ENCODE data around the gene CD244.

CD244 gene

GRCh38 chr1:160801836-160802580 lies 60.7 kb downstream of the CD244 start:
- in situ Hi-C loops (cut with MboI; ENCODE audit: low sequenced_read_pairs, unreplicated experiment) = no loop called here
- TF ChIP-seq CTCF (IDR thresholded peaks at IDR 0.05; ENCODE audit: borderline replicate concordance, control extremely low read depth, extremely low read depth, insufficient read depth, missing control alignments) = no peak
- DNase-seq (ENCODE audit: low spot score) = no peak

- no peak for TF ChIP-seq CTCF (IDR thresholded peaks at IDR 0.05; ENCODE audit: borderline replicate concordance, control extremely low read depth, extremely low read depth, insufficient read depth, missing control alignments)
- no peak for DNase-seq (ENCODE audit: low spot score)
- in situ Hi-C loops (cut with MboI; ENCODE audit: low sequenced_read_pairs, unreplicated experiment) = no loop called here
Observed at GRCh38 chr1:160800645-160801408, 61.9 kb downstream of the CD244 start.

- in situ Hi-C loops (cut with MboI; ENCODE audit: low sequenced_read_pairs, unreplicated experiment) = no loop called here
- DNase-seq (ENCODE audit: low spot score) = no peak
- TF ChIP-seq CTCF (IDR thresholded peaks at IDR 0.05; ENCODE audit: borderline replicate concordance, control extremely low read depth, extremely low read depth, insufficient read depth, missing control alignments) = no peak
Observed at GRCh38 chr1:160800142-160800541, 62.5 kb downstream of the CD244 start.

GRCh38 chr1:160799641-160800040 lies 63.0 kb downstream of the CD244 start:
- TF ChIP-seq CTCF (IDR thresholded peaks at IDR 0.05; ENCODE audit: borderline replicate concordance, control extremely low read depth, extremely low read depth, insufficient read depth, missing control alignments) = no peak
- no peak for DNase-seq (ENCODE audit: low spot score)
- in situ Hi-C loops (cut with MboI; ENCODE audit: low sequenced_read_pairs, unreplicated experiment) = no loop called here

- in situ Hi-C loops (cut with MboI; ENCODE audit: low sequenced_read_pairs, unreplicated experiment) = no loop called here
- no peak for TF ChIP-seq CTCF (IDR thresholded peaks at IDR 0.05; ENCODE audit: borderline replicate concordance, control extremely low read depth, extremely low read depth, insufficient read depth, missing control alignments)
- DNase-seq (ENCODE audit: low spot score) = no peak
Observed at GRCh38 chr1:160798439-160798838, 64.2 kb downstream of the CD244 start.

- DNase-seq (ENCODE audit: low spot score) = no peak
- TF ChIP-seq CTCF (IDR thresholded peaks at IDR 0.05; ENCODE audit: borderline replicate concordance, control extremely low read depth, extremely low read depth, insufficient read depth, missing control alignments) = no peak
- in situ Hi-C loops (cut with MboI; ENCODE audit: low sequenced_read_pairs, unreplicated experiment) = no loop called here
Observed at GRCh38 chr1:160797861-160798273, 64.8 kb downstream of the CD244 start.
